Right ventricle myocardium inferior (tissue), 1 donor: ENCODE results near the gene ZFHX3. TPM values are rescaled to one million over a fixed set of nuclear protein-coding genes. Genes with fewer than 3 reads are reported as not detected.

ENCODE experiments used
- ATAC-seq: fragments of 200-7000 bp; cut with Tn5 transposase; one replicate; pipeline ENCODE4 v1.9.1; 2020; ENCODE audit warnings: mild to moderate bottlenecking, moderate library complexity
- DNase-seq: peaks from one replicate; pipeline ENCODE4 v3.0.0; 2021; ENCODE audit errors: missing footprints
- intact Hi-C: fragments of 100-400 bp; cut with DNase I; formaldehyde crosslinking; loops from one replicate; pipeline ENCODE4 v1.11.0; 2022
- total RNA-seq: library from RNA; stranded (reverse); fragmentation: NEBNext Ultra II Directional; extraction: Animal tissue kit (Norgen Biotek cat#: 25700); gene quantifications from one replicate; pipeline ENCODE4 v1.2.1, GENCODE V29; 2021
- donor health status: DM: no; HTN: yes; CAD: no; lungs with severe emphysema.

Gene ZFHX3
- total RNA-seq, 1 donor from 2014 or later, result 8.4 TPM

DNA sequence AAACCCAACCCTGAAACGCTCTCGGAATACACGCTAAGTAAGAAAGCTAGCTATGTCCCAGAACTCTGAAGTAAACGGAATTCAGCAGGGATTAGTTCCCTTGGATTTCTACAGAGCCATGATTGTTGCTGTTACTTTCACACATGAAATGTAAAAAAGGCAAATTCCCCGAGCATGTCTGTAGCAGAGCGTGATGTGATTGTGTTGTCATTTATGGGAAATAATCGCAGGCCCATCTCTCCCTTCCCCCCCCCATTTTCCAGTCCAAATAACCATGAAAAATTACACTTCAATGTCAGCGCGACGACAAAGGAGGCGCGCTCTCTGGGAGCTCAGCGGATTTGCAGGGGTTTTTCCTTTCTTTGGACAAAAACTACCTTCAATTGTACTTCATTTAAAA lies 209.0 kb downstream of the ZFHX3 start:
- DNase-seq, result no peak
- ATAC-seq, result no peak
- intact Hi-C loops, result no loop called here

DNA sequence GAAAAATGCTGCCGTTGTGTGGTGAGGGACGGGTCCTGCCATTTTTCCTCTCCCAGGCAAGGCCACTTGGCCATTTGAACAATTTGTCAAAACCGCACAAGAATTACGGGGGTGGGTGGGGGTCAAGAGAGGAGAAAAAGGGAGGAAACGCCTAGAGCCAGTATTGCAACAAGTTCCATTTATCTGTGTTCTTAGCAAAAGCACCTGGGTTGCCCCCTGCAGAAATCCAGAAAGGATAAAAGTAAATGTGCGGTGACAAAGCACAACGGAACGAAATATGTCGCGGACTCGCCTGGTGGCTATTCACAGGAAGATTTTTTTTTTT lies 209.4 kb downstream of the ZFHX3 start:
- intact Hi-C loops, result no loop called here
- ATAC-seq, result no peak

DNA sequence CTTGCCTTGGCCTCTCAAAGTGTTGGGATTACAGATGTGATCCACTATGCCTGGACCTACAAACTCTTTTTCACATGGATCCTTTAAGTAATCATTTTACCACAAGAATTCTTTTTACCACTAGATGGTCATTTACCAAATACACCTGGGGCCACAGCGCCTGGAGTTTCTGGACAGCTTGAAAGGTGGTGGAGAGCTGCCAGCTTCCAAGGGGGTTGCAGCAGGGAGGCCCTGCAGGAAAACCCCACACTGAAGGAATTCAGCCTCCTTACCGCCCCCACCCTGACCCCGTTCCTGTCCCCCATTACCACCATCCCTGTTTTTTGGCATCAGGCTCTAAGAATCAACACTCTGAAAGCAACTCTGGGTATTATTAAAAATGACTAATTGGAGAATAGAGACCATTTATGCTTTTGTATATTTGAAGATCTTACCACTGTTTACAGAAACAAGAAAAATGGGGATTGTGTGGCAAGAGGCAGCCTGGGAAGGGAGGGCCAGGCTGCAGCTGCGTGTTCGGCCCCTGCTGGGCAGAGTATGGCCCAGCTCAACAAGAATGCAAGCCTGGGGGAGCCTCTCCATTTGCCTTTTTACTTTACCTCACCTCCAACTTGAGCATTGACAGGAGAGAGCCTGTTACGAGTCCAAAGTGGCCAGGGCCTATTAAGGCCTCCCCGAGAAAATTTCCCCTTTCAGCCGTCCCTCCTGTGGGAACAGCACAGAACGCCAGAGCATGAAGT lies 209.9 kb downstream of the ZFHX3 start:
- DNase-seq (no peak), ATAC-seq (no peak)
- intact Hi-C loops, result no loop called here

More for the DNA sequence above, 209.4 kb downstream of the ZFHX3 start:
- DNase-seq, result no peak

DNA sequence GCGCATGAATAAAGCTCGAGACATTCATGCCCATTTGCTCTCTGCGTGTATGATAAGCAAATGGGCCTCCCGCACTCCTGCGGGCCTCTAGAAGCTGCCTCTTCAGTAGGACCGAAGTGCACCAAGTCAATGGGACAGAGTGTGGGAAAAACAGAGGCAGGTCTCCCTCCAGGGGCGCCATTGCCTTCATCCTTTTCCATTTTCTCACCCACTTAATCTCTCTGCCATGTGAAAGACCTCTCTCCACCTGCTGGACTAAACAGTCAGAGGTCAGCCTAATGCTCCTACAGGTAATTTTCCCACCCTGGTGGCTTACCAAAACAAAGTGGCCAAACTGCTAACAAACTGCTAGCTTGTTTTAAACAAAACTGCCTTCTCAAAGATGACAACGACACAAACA lies 210.9 kb downstream of the ZFHX3 start:
- no peak for ATAC-seq
- DNase-seq, result no peak
- intact Hi-C loops, result no loop called here

DNA sequence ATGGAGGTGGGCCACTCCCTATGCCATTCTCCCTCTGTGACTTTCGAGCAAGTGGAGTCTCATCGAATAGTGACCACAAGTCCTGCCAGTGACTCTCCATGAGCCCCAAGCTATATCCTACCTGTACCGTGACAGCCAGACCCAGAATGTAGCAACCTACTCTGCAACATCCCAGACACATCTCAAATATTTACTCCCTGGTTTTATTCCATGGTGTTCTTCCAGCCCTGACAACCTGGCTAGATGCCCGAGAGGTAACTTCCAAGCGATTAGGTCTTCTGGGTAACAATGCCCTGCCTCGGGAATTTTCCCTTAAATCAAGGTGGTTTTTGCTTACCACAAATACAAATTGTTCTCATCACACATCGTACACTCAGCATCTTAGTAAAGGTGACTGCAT lies 211.7 kb downstream of the ZFHX3 start:
- intact Hi-C loops, result no loop called here
- no peak for DNase-seq
- ATAC-seq, result no peak

DNA sequence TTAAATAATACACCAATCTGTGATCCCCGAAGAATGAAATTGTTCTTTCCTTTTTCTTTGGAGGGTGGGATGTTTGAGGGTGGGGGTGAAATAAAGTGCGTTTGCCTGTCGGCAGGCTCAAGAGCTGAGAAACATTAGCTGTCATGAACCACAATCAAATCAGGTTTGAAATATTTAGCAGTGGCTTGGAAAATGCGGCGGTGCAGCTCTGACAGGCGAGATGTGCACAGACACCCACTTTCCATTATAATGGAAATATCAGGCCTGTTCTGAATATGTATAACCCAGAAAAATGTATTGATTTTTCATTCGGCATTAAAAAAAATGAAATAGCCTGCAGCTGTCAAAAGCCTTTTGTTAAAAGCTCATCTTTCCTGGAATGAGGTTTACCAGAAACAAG lies 212.8 kb downstream of the ZFHX3 start:
- no peak for ATAC-seq
- no peak for DNase-seq
- intact Hi-C loops, result no loop called here

DNA sequence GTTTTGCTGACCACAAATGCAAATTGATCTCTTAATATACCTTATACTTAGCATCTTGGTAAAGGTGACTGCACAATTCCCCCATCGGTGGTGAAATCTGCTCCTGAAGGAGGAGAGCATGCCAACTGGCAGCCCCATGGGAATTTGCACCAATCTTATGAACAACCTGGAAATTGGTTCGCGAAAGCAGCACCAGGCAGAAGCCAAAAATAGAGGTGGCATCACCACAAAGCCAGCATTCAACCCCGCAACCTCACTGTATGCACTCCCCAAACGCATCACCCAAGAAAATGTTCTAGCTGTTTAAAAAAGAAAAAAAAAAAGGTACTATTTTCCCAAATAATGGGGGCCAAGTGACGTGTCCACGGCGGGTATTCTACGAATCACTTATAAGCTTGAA lies 213.4 kb downstream of the ZFHX3 start:
- DNase-seq, result no peak
- no peak for ATAC-seq
- intact Hi-C loops, result loop anchor here (5.0 kb wide), 2 partner anchors 153 to 213 kb away; partner anchors contain the start of gene ZFHX3

DNA sequence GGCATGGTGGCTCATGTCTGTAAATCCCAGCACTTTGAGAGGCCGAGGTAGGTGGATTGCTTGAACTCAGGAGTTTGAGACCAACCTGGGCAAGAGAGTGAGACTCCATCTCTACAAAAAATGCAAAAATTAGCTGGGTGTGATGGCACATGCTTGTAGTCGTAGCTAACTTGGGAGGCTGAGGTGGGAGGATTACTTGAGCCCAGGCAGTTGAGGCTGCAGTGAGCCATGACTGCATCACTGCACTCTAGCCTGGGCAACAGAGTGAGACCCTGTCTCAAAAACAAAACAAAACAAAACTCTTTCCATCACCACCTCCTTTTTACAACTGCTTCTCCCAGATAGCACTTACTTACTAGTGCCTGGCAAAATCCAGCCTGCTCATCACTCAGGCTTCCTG lies 214.0 kb downstream of the ZFHX3 start:
- no peak for ATAC-seq
- intact Hi-C loops, result loop anchor here (2.0 to 5.0 kb wide), 3 partner anchors 153 to 363 kb away; partner anchors contain the start of gene ZFHX3

DNA sequence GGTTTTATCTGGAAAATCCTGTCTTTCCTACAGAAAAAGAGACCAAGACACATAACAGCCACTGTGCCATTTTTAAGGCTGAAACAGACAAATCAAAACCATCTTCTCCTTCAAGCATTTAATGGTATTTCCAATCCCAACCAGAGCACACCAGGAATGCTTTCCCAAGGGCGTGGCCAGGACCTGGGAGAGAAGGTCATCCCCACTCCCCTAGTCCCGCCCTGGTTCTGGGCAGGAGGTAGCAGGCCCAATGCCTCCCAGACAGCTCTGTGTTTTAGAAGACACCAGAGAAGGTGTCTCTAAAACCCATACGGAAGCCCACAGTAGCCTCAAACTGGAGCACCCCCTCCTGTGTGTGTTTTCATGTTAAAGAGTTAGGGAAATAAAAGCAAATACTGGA lies 214.4 kb downstream of the ZFHX3 start:
- ATAC-seq, result no peak
- intact Hi-C loops, result loop anchor here (2.0 to 5.0 kb wide), 3 partner anchors 154 to 363 kb away; partner anchors contain the start of gene ZFHX3
- no peak for DNase-seq

More for the DNA sequence above, 214.0 kb downstream of the ZFHX3 start:
- DNase-seq, result no peak

DNA sequence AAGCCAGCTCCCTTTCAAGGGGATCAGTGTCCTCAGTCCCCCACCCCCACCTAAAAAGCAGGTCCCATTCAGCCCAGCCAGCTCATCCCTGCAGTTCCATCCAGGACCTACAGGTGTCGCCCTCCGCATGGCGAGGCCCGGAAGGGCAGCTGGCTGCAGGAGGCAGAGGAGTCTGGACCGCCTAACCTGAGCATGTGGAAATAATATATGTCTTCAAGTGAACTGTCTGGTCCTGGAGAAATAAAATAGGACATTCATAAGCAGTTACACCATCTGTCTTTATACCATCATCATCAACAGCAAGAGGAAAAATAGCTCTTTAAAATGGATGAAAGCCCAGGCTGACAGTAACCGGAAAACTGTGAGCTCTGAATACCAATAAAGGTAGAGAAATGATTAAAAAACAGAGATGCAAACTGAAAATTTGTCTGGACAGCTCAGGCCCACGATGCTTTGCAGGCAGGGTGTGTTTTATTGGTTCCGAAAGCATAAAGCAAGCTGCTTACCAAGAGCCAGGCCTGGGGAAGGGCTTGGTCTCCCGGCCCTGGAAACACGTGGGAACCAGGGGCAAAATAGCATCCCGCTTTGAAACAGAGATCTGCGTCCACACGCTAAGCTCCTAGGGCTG lies 215.2 kb downstream of the ZFHX3 start:
- intact Hi-C loops, result loop anchor here (2.0 to 5.0 kb wide), 3 partner anchors 155 to 364 kb away; partner anchors contain the start of gene ZFHX3
- peak; percentile 91 for DNase-seq
- peak; percentile 93 for ATAC-seq

DNA sequence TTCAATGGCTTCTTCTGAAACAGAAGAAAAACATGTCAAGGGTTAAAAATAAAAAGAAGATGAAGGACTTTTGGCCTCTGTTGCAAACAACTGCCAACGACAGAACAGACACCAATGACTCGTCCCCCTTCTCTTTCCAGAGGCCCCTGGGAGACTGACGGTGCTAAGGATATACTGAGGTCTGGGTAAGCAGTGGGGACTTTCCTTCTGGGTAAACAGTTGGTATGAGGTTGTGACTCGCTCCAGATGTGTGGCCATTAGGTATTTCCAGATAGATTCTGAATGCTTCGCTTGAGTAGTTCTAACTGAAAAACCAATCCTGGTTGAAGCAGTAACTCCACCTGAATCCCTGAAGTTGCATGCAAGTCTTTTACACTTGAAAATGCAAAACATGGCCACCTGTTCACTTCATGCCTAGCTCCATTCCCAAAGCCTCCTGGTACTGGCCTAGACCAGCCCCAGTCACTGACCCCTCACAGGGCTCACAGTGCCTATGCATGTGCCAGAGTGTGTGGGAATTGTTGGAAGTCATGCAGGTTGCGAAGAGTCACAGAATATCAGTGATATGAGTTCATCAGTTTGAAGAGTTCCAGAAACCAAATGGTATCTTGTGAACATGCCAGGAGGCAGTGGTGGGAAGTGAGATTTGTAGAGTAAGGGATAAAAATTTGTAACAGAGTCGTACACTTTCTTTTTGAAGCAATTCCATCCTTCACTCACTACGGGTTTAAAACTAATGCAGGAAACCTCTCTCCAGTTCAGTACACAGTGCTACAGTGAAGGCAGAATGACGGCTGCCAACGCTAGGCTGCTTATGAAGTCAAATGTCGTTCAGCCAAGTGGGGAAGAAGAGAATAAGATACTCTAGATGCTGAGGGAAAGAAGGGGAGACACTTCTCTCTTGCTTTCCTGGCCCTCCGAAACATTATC lies 217.8 kb downstream of the ZFHX3 start:
- DNase-seq, result no peak
- intact Hi-C loops, result loop anchor here (5.0 kb wide), 2 partner anchors 157 to 217 kb away; partner anchors contain the start of gene ZFHX3
- ATAC-seq, result no peak

DNA sequence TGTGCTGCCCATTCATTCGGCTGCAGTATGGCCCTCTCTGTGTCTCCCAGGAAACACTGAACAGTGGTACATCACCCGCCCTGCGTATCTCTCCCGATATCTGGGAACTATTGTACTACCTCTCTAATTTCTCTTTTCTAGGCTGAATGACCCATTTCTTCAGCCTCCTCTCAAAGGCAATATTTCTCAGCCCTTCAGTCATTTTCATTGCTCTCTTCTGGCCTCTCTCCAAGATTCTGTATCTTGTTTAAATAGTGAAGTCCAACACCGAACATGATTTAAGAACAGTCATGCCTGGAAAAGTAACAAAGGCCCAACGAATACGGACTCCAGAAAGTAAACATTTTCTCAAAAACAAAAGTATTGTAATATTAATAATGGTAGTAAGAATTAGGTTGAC lies 220.1 kb downstream of the ZFHX3 start:
- ATAC-seq (no peak), DNase-seq (no peak)
- intact Hi-C loops, result no loop called here

DNA sequence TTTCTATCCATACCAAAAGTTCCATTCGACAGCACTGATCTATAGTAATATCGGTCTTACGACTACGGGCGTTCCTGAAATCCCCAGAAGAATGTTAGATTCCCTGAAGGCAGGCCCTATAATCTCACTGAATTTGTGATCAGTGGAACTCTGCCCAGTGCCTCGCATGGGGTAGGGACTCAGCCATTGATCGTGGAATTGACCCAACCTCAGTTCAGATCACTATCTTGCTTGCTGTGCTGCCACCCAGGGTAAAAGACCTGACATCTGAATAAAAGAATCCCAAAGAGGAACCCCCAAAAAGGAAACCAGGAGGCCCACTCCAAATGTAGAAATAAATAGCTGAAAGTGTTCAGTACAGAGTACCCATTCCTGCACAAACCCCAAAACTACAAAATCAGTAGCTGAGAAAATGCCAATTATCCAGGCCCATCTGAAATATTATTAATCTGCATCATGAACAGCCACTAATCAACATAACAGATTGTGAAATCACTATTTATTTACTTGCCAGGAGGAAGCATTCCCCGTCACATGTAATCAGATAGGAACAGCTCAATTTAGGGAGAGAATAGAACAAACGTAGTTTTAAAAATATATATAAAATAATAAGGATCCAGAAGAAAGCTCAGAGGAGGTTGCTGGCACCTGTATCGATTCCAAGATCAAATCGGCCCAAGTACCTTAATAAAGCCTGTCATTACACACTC lies 221.9 kb downstream of the ZFHX3 start:
- intact Hi-C loops, result no loop called here
- ATAC-seq, result no peak
- DNase-seq, result no peak

DNA sequence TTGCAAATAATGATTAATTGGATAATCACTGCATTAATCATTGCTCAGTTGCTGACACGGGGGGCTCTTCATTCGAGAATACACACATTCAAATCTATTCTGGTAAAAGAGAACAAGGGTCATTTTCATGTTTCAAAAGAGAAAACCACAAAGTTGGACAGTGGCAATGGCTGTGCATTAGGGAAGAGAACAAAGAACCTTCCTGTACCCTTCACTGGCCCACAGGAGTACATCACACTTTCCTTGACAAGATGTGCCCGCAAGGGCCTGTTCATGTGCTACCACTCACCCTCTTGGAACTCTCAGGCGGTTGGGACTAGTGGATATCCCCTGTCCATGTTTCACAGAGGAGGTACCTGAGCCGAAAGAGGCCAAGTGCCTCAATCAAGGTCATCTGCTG lies 223.2 kb downstream of the ZFHX3 start:
- DNase-seq (no peak), ATAC-seq (no peak)
- intact Hi-C loops, result no loop called here

DNA sequence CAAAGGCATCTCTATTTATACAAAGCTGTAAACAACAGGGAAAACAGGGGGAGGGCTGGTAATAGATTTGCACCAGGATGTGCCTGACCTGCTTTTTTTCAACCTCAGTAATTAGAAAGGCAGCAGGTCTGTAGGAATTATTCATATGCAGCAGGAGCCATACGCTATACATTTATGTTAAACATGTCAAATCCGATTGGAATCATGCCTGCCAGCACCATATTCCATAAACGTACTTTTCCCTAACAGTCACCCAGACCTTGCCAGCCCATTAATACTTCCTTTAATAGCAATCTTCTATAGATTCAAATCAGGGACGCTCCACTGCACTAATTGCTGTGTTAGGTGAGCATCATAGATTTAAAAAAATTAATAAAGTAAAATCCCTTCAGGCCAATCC lies 223.9 kb downstream of the ZFHX3 start:
- no peak for ATAC-seq
- no peak for DNase-seq
- intact Hi-C loops, result no loop called here

DNA sequence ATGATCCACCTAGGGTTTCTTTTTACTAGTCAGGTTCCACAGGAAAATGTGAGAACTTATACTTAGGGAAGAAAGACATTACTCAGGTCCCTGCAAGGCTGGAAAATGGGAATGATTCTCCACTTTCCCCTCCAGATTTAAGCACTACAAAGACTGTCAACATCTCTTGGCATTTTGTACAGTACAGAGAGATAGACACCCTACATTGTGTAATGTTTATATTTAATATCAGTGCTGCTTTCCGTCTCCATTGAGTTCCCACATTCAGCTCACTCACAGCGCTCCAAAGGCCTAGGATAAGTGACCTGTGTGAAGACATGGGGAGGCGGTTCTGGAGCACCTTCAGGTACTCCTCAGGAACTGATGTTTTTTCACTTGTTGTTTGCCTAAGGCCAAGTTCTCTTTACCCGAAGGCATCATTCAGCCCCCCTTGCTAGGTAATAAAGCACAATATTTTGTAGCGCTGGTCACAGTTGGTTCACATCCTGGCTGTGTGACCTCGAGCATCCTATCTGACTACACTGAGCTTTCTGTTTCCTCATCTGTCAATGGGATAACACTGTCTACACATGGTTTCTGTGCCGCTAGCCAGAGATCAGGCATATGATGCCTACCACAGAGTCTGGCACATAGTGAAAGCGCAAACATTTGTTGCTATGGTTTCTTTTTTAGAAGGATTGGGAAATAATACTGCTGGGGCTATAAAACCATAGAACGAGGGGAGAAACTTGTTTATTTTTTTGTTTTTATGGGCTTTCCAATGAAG lies 226.6 kb downstream of the ZFHX3 start:
- DNase-seq (no peak), ATAC-seq (no peak)
- intact Hi-C loops, result no loop called here

DNA sequence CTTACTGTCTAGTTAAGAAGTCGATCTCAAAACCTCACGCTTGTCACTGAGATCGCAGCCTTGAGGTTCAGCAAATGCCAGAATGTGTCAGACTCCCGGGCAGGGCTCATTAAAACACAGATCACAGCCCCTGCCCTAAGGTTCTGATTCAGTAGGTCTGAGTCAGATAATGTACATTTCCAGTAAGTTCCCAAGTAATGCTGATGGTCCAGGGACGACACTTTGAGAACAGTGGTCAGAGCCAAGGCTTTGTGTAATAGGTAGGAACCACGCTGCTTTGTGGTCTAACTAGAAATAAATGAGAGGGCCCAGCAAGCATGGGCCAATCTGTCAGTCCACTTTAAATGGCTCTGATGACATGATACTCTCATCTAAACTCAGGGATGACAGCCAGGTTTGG lies 228.6 kb downstream of the ZFHX3 start:
- intact Hi-C loops, result loop anchor here (5.0 kb wide), 1 partner anchor 493 kb away; no protein-coding TSS in a partner anchor
- ATAC-seq (no peak), DNase-seq (no peak)

DNA sequence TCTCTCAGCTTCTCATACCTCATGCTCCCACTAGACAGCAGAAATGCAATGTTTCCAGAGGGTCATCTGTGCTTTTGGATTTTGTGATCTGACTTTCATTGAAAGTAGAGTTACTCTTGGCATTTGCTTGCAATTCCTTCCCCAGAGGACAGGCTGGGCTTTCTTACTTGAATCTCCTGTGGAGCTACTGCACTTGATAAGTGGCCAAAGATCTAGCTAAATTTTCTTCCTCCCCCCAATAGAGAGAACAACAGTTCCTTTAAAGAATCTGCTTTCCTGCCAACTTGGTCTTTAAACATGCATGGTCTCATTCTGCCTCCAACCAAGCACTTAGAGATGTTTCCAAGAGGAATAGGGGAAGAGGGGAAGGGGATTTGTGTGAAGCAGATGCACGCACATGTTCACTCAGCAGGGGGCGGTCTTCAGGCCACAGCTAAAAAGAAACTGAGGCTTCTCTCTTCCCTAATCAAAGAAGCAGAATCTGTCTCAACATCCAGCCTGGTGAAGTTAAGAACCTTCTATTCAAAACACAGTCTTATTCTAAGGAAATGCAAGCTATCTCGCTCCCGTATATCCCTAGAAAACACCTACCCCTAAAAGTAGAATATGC lies 229.6 kb downstream of the ZFHX3 start:
- no peak for ATAC-seq
- intact Hi-C loops, result loop anchor here (5.0 kb wide), 1 partner anchor 494 kb away; no protein-coding TSS in a partner anchor
- DNase-seq, result no peak
